Kidney (tissue), 14 donors: ENCODE results near the gene MRGPRX2. TPM values are rescaled to one million over a fixed set of nuclear protein-coding genes. Genes with fewer than 3 reads are reported as not detected.
A peak's percentile ranks its signal among the peaks of the same experiment; 100 is the strongest.

Source experiments
- DNase-seq, 5 donors: peaks; one replicate each; pipeline ENCODE4 v3.0.0-alpha.2; 2013 to 2020
- FAIRE-seq: peaks from 2 replicates; lab custom pipeline; 2012; peaks lifted over from hg19 to GRCh38; lab: Jason Lieb, UNC
- H3K27ac ChIP-seq, 2 donors: one replicate each; pipeline ENCODE4 v1.7.0; 2013; ENCODE audit warnings: low read depth in 2 of 2, low read length in 2 of 2, inconsistent platforms in 1 of 2
- H3K27me3 ChIP-seq: one replicate; pipeline ENCODE4 v1.7.1; 2013; ENCODE audit warnings: low read length, inconsistent platforms; ENCODE audit not compliant: control insufficient read depth, insufficient read depth
- H3K36me3 ChIP-seq, 3 donors: one replicate each; pipeline versions ENCODE4 v1.7.0 to v1.7.1; 2013; ENCODE audit warnings: low read length in 3 of 3, control low read depth in 1 of 3, inconsistent platforms in 1 of 3; ENCODE audit not compliant: insufficient read depth in 3 of 3, control insufficient read depth in 2 of 3
- H3K4me1 ChIP-seq, 3 donors: one replicate each; pipeline versions ENCODE4 v1.7.0 to v1.7.1; 2013; ENCODE audit warnings: low read length in 3 of 3, inconsistent platforms in 1 of 3, low read depth in 1 of 3; ENCODE audit not compliant: control insufficient read depth in 2 of 3, insufficient read depth in 2 of 3
- H3K4me3 ChIP-seq, 3 donors: one replicate each; pipeline versions ENCODE4 v1.7.0 to v1.8.1; 2013; ENCODE audit warnings: low read length in 3 of 3, control low read depth in 1 of 3, inconsistent platforms in 1 of 3
- H3K9ac ChIP-seq, 3 donors: one replicate each; pipeline versions ENCODE4 v1.7.0 to v1.7.1; 2013; ENCODE audit warnings: low read length in 3 of 3, control low read depth in 1 of 3, inconsistent platforms in 1 of 3
- H3K9me3 ChIP-seq, 3 donors: one replicate each; pipeline versions ENCODE4 v1.7.0 to v1.7.1; 2013; ENCODE audit warnings: low read length in 3 of 3, control low read depth in 1 of 3, inconsistent platforms in 1 of 3; ENCODE audit not compliant: control insufficient read depth in 2 of 3, insufficient read depth in 1 of 3
- CTCF ChIP-seq: IDR thresholded peaks from 3 replicates; pipeline ENCODE4 v1.5.1; 2012; ENCODE audit warnings: mild to moderate bottlenecking, moderate library complexity, borderline replicate concordance; ENCODE audit not compliant: insufficient read depth; ENCODE audit errors: extremely low read depth
- intact Hi-C: fragments of 100-400 bp; cut with DNase I; formaldehyde crosslinking; loops from one replicate; pipeline ENCODE4 v1.11.1; 2022
- polyA plus RNA-seq: library from polyadenylated mRNA; stranded (reverse); fragments of 350-450 nt; fragmentation: Illumina TruSeq; extraction: RNeasy Lipid Tissue Mini Kit (QIAGEN cat#74804); gene quantifications from one replicate; pipeline ENCODE4 v1.2.3, GENCODE V29; 2014; ENCODE audit warnings: low read depth, low replicate concordance; ENCODE audit not compliant: insufficient read depth
- total RNA-seq: library from RNA; stranded (reverse); fragmentation: NEBNext Ultra II Directional; extraction: Animal tissue kit (Norgen Biotek cat#: 25700); gene quantifications from one replicate; pipeline ENCODE4 v1.2.1, GENCODE V29; 2021
- donor health status: control.
- donor health status: control.
- donor health status: control.
- donor health status: control.
- donor health status: control.
- donor health status: DM: yes; HTN: yes; CAD: no.
- donor health status: Normal renal cell carcinoma (clear cell type).

Gene MRGPRX2
- total and polyA plus RNA-seq, 2 donors from 2014 or later: 0.28 TPM; not detected in 1

GRCh38 chr11:19076744-19077589, 16.4 kb upstream of the MRGPRX2 start:
- no peak overlapping the region for H3K9ac ChIP-seq
- H3K27ac ChIP-seq: no peak overlapping the region
- no peaks in the 10 kb centered on the region for H3K9me3 ChIP-seq
- peak; percentile 87 for TF ChIP-seq CTCF
- intact Hi-C loops: loop anchor here (10.0 kb wide), 1 partner anchor 478 kb away; no protein-coding TSS in a partner anchor
- no peaks in the 10 kb centered on the region for H3K27me3 ChIP-seq
- peaks cover 0 to 3% (median 0%) of the 10 kb centered on the region in 3 donors for H3K4me1 ChIP-seq
- peak; percentile 62 to 77 (median 71) for DNase-seq
- FAIRE-seq: no peak
- no peaks in the 10 kb centered on the region for H3K36me3 ChIP-seq
- H3K4me3 ChIP-seq: no peak overlapping the region

DNA sequence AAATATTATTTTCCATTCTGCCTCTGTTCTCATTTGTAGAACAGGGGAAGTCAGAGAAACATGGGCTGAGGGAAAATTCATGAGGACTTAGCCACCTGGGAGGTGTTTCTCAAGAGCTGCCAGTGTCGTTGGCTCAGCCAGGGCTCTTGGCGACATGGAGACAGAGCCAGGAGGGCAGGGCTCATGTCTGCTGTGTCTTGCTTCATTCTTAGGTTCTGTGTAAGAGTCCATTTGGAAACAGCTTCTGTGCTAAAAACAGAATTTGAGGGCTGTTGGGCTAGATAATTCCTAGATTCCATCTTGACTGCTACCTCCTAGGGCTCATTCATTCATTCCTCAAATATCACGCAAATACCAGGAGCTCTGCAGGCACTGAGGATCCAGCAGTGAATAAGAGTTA, 15.1 kb upstream of the MRGPRX2 start:
- Histone ChIP-seq H3K36me3 (no peaks in the 10 kb centered on the region), H3K27ac (no peak overlapping the region), H3K4me3 (no peak overlapping the region), H3K9ac (no peak overlapping the region), H3K27me3 (no peaks in the 10 kb centered on the region), H3K4me1 (peaks cover 0 to 3% (median 0%) of the 10 kb centered on the region in 3 donors), H3K9me3 (no peaks in the 10 kb centered on the region)
- intact Hi-C loops: loop anchor here (10.0 kb wide), 1 partner anchor 479 kb away; no protein-coding TSS in a partner anchor
- DNase-seq (no peak), FAIRE-seq (no peak)
- TF ChIP-seq CTCF: no peak

DNA sequence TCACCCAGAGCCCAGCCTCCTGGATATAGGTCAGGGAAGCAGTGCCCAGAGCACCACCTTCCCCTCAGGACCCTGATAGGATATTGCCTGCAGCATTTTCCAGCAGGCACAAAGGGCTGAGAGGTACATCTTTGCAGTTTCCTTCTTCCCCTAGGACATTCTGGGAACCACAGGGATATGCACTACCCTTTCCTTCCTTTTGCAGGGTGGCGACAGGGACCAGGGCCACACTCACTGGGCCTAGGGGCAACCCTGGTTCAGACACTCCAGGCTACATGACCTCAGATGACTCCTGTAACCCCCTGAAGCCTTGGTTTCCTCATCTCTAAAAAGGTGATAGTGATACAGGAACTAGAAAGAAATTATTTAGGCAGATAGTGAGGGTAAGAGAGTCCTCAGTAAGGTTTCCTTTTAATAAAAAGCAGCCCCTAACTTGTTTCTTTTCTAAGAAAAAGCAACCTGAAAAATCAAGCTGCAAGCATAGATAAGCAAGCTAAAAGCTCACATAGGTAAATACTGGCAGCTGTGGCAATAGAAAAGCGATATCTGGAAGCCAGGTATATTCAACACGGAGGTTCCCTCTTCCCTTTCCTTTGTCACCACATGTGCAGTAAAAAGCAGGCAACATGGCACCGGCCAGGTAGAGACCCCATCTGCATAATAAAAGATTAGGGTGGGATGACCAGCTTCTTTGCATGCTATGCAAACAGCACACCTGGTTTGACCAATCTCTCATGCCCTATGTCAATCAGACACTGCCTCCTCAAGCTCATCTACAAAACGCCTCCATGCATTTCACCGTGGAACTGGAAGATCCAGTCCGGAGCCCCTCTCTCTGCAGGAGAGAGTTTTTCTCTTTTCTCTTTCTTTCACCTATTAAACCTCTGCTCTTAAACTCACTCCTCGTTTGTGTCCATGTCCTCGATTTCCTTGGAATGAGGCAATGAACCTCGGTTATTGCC, 13.2 kb upstream of the MRGPRX2 start:
- H3K4me3 ChIP-seq: no peak overlapping the region
- no peaks in the 10 kb centered on the region for H3K9me3 ChIP-seq
- DNase-seq (no peak), FAIRE-seq (no peak)
- no peaks in the 10 kb centered on the region for H3K36me3 ChIP-seq
- no peak overlapping the region for H3K27ac ChIP-seq
- H3K9ac ChIP-seq: no peak overlapping the region
- intact Hi-C loops: loop anchor here (10.0 kb wide), 1 partner anchor 481 kb away; no protein-coding TSS in a partner anchor
- TF ChIP-seq CTCF: no peak
- H3K4me1 ChIP-seq: peaks cover 0 to 3% (median 0%) of the 10 kb centered on the region in 3 donors
- H3K27me3 ChIP-seq: no peaks in the 10 kb centered on the region
